ENCODE measurements around the gene PCSK6.

DNA sequence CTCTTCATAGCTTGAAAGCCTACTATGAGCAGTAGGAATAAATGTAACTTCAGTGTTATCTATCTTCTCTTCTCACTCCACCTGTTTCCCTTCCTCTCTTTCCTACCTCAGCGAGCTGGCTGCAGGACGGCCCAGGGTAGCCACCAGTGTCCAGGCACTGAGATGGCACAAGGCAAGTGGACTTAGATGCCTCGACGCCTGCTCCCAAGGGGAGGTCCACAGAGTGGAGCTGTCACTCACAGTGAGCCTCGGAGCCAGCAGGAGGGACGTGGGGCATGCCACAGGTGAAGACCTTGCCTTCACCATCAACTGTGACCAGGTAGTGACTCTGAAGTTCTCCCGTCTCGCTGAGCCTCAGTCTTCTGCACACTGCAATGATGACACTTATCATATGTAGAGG is 88.2 kb downstream of the PCSK6 start:
- no peak for TF ChIP-seq POLR2A (IDR thresholded peaks at IDR 0.05)
- TF ChIP-seq, protein P1, sequence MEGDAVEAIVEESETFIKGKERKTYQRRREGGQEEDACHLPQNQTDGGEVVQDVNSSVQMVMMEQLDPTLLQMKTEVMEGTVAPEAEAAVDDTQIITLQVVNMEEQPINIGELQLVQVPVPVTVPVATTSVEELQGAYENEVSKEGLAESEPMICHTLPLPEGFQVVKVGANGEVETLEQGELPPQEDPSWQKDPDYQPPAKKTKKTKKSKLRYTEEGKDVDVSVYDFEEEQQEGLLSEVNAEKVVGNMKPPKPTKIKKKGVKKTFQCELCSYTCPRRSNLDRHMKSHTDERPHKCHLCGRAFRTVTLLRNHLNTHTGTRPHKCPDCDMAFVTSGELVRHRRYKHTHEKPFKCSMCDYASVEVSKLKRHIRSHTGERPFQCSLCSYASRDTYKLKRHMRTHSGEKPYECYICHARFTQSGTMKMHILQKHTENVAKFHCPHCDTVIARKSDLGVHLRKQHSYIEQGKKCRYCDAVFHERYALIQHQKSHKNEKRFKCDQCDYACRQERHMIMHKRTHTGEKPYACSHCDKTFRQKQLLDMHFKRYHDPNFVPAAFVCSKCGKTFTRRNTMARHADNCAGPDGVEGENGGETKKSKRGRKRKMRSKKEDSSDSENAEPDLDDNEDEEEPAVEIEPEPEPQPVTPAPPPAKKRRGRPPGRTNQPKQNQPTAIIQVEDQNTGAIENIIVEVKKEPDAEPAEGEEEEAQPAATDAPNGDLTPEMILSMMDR (IDR thresholded peaks at IDR 0.05): no peak
